ENCODE measurements around the gene FRMD3. TPM values are rescaled to one million over a fixed set of nuclear protein-coding genes. Genes with fewer than 3 reads are reported as not detected.

Gene FRMD3
- total and polyA plus RNA-seq, 2 donors (not counting 3 experiments of a cell fraction or from before 2014, with no cell fraction given), result 3.0 to 6.1 TPM

DNA sequence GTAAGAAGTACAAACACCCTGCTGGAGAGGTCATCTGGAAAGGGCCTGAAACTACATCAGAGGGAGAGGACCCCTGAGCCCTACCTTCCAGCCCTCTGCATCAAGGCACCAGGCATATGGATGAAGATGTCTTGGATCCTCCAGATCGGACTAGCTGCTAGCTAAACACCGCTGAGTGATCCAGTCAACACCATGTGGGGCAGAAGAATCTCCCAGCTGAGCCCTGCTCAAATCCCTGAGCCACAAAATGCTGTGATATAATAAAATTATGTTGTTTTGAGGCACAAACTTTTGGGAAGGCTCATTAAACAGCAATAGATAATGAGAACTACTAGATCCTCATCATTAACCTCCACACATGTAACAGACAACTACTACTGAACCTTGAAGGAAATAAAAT is 155.2 kb downstream of the FRMD3 start:
- no peaks in the 10 kb centered on the region for H3K9me3 ChIP-seq (replicated peaks; ENCODE audit: control insufficient read depth, insufficient read depth, low read length)
- H3K4me1 ChIP-seq (ENCODE audit: control insufficient read depth, extremely low read depth, insufficient read depth, low read length), result no peaks in the 10 kb centered on the region
- dilution Hi-C loops (cut with MboI; ENCODE audit: extremely low pct_ligation_motif_present, low sequenced_read_pairs), result no loop called here
- no peak for DNase-seq (ENCODE audit: low read depth, low spot score)
- no peaks in the 10 kb centered on the region for H3K9me1 ChIP-seq (replicated peaks; ENCODE audit: control insufficient read depth, extremely low read depth, insufficient read depth, low read length)
- H4K20me1 ChIP-seq (replicated peaks; ENCODE audit: control insufficient read depth, extremely low read depth, insufficient read depth, low read length), result no peaks in the 10 kb centered on the region
- intact Hi-C loops (cut with micrococcal nuclease), result no loop called here
- POLR2A ChIA-PET, result no interaction called here
- no peak for FAIRE-seq
- no peaks in the 10 kb centered on the region for H3K36me3 ChIP-seq (ENCODE audit: control insufficient read depth in 2 of 2, extremely low read depth in 1 of 2, insufficient read depth in 2 of 2, low read length in 2 of 2)
- TF ChIP-seq JUN (IDR thresholded peaks at IDR 0.05; ENCODE audit: borderline replicate concordance, insufficient read depth, insufficient read length, low read depth), result no peak
- TF ChIP-seq FOS (IDR thresholded peaks at IDR 0.05; ENCODE audit: borderline replicate concordance, insufficient read depth, low read length), result no peak
- no peak for TF ChIP-seq POLR2A (IDR thresholded peaks at IDR 0.05; ENCODE audit: low read depth, low read length)
- TF ChIP-seq POLR2AphosphoS5 (IDR thresholded peaks at IDR 0.05; ENCODE audit: insufficient read depth, low read depth, low read length), result no peak
- no peak for TF ChIP-seq GATA2 (IDR thresholded peaks at IDR 0.05; ENCODE audit: insufficient read depth, insufficient read length, low read depth, low read length)
- TF ChIP-seq, protein P1, sequence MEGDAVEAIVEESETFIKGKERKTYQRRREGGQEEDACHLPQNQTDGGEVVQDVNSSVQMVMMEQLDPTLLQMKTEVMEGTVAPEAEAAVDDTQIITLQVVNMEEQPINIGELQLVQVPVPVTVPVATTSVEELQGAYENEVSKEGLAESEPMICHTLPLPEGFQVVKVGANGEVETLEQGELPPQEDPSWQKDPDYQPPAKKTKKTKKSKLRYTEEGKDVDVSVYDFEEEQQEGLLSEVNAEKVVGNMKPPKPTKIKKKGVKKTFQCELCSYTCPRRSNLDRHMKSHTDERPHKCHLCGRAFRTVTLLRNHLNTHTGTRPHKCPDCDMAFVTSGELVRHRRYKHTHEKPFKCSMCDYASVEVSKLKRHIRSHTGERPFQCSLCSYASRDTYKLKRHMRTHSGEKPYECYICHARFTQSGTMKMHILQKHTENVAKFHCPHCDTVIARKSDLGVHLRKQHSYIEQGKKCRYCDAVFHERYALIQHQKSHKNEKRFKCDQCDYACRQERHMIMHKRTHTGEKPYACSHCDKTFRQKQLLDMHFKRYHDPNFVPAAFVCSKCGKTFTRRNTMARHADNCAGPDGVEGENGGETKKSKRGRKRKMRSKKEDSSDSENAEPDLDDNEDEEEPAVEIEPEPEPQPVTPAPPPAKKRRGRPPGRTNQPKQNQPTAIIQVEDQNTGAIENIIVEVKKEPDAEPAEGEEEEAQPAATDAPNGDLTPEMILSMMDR (IDR thresholded peaks at IDR 0.05; ENCODE audit: extremely low read depth in 1 of 2, insufficient read depth in 1 of 2, low read depth in 1 of 2, low read length in 2 of 2), result no peak
- TF ChIP-seq, protein P2, sequence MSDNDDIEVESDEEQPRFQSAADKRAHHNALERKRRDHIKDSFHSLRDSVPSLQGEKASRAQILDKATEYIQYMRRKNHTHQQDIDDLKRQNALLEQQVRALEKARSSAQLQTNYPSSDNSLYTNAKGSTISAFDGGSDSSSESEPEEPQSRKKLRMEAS (IDR thresholded peaks at IDR 0.05; ENCODE audit: insufficient read depth, insufficient read length), result no peak
- TF ChIP-seq MYC (IDR thresholded peaks at IDR 0.05; ENCODE audit: low read depth, low read length), result no peak
- no peak for TF ChIP-seq EZH2 (IDR thresholded peaks at IDR 0.05; ENCODE audit: borderline replicate concordance, low read depth, low read length, severe bottlenecking)
- no peak overlapping the region for H3K4me2 ChIP-seq (ENCODE audit: insufficient read depth, low read length)
- no peak overlapping the region for H3K9ac ChIP-seq (replicated peaks; ENCODE audit: extremely low read depth, insufficient read depth, low read length)
- no peaks in the 10 kb centered on the region for H3K27me3 ChIP-seq (ENCODE audit: control insufficient read depth in 2 of 2, insufficient read depth in 2 of 2, low read length in 2 of 2)
- no peak overlapping the region for H3K27ac ChIP-seq (ENCODE audit: insufficient read depth, low read depth, low read length)
- CTCF ChIA-PET, result no interaction called here
- H2AFZ ChIP-seq (ENCODE audit: low read depth, low read length), result no peak overlapping the region
- H3K4me3 ChIP-seq (replicated peaks in 1 of 3; ENCODE audit: insufficient read depth in 1 of 3, low read depth in 1 of 3, low read length in 3 of 3), result no peak overlapping the region
- no TSS peak for BruUV-seq (replicated peaks)
- no peaks in the 10 kb centered on the region for H3K79me2 ChIP-seq (ENCODE audit: control insufficient read depth, insufficient read depth, low read length)

Measured in endothelial cell of umbilical vein (primary cell).